Activated T-helper 9 cell treated with anti-CD3 and anti-CD28 coated beads, Interleukin-2, amount 50 U/mL, for 16 hours (primary cell): ENCODE data around the gene ADAM8.
"Not testable (repeated sequence)": the region's sequence is repeated elsewhere in the genome, so short reads cannot be mapped to it uniquely, and the experiment has no call there.

Experiments used
- DNase-seq: peaks from one replicate; pipeline ENCODE4 v3.0.0-alpha.2; 2020; ENCODE audit warnings: low read depth

ADAM8 gene

DNA sequence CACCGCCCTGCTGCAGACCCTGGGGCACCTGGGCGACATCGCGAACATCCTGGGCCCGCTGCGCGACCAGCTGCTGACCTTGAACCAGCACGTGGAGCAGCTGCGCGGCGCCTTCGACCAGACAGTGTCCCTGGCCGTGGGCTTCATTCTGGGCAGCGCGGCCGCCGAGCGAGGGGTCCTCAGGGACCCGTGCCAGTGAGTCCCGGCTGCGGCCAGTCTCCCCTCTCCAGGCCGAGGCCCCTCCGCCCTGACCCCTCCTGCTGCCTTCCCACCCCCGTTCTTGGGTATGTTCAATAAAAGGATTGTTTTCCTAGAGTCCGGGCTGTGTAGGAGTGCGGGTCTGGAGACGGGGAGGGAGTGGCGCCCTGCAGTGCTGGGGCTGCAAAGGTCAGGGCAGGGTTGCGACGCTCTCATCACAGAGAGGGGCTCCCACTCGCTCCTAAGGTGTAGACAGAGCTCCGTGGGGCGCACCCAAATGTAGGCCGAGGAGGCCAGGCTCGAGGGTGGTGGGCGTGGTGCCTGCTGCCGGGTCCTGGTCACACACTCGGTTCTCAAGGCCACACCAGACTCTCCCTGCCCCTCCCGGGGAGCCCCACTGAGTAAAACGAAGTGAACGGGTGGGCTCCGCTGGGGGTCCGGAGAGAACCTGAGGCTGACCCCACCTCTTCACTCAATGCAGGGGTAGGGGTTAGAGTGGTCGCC, 45.3 kb downstream of the ADAM8 start:
- DNase-seq: no peak

DNA sequence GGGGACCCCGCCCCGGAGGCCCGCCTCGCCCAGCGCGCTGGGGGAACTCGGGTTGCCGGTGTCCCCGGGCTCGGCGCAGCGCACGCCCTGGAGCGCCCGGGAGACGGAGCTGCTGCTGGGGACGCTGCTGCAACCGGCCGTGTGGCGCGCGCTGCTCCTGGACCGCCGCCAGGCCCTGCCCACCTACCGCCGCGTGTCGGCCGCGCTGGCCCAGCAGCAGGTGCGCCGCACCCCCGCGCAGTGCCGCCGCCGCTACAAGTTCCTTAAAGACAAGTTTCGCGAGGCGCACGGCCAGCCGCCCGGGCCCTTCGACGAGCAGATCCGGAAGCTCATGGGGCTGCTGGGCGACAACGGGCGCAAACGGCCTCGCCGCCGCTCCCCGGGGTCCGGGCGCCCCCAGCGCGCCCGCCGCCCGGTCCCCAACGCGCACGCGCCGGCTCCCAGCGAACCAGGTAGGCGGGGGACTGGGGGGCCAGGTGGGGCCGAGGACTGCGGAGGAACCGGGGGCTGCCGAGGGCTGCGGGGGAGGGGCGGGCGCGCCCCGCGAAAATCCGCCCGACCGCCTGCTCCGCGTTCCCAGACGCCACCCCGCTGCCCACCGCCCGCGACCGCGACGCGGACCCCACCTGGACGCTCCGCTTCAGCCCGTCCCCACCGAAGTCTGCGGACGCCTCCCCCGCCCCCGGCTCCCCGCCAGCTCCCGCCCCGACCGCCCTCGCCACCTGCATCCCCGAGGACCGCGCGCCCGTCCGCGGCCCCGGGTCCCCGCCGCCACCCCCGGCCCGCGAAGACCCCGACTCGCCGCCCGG, 46.1 kb downstream of the ADAM8 start:
- DNase-seq: no peak

DNA sequence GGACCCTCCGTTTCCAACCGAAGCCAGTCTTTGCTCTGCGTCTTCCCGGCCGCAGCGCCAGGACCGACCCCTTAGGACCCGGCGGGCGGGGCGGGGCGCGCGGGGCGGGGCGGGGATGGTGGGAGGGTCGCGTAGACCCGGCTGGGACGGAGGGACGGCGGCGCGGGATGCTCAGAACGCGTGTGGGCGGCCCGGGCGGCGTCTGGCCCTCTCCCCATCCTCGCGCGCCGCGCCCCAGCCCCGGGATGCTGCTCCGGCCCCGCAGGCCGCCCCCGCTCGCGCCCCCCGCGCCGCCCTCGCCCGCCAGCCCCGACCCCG, 46.7 kb downstream of the ADAM8 start, which contains the start of gene UTF1:
Gene UTF1, plus strand, starts transcription at position 174 of the 318 bp plus-strand sequence. Its CDS starts 72 bp downstream, at position 246.
- no peak for DNase-seq

DNA sequence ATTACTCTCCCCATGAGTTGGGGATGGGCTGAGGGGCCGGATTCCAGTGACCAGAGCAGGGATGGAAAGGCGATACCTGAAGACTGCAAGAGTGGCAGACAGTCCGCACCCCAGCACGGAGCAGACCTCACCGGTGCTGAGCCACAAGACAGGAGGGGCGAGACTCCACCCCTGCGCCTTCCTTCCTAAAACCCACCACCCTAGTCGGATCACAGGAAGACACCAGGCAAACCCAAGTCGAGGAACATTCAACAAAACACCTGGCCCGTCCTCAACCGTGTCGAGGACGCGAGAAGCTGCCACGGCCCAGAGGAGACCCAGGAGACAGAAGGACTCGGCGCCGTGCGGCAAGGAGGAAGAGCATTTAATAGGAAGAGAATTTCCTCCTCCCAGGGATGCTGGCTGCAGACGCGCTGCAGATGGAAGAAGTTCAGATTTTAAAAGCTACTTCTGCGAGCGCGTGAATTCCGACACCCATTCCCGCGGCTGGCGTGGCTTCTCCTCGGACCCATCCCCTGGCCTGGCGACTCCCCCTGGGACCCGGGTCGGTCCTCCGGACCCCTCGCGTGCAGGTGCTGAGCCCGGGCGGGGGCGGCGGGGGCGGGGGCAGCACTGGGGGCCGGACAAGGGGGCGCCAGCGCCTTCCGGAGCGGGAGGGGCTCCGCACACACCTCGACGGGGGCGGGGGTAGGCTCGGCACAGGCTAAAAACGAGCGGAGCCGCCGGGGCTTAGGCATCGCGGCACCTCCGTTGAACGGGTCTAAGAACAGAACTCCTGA, 47.2 kb downstream of the ADAM8 start:
- no peak for DNase-seq

DNA sequence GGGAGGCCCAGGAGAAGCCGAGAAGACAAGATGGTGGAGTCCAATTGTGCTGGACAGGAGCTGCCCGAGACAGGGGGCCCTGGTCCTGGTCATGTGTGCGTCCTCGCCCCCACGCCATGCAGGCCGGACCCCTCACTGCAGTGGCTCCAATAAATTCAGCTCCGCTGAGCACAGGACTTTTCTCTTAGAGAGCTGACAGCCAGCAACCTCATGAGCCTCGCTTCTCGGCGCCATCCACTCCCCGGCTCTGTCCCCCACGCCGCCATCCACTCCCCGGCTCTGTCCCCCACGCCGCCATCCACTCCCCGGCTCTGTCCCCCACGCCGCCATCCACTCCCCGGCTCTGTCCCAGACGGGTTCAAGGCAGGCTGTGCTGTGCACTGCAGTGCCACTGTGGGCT, 49.4 kb downstream of the ADAM8 start:
- no peak for DNase-seq

DNA sequence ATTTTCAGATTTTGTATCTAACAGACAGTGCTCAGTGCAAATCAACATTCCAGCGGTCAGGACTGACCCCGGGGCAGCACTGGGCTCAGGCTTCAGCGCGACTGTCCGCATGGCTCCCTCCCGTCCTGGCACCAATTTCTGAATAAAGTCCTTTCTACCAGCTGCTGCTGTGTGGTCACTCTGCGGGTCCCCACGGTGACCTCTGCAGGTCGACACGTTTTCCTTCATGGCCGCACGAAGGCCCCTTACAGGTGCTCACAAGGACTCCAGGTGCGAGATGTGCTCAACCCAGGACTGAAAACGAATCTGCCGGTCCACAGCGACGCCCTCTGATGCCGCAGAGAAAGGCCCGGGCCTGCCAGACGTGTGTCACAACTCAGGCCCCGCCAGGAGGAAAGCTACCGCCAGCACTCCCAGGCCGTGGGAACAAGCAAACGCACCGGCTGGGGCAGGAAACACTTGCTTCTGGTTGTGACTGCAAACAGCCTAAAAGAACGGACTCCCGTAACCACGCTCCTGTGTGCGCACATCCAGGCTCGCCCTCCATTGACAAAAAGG, 50.3 kb downstream of the ADAM8 start:
- no peak for DNase-seq

DNA sequence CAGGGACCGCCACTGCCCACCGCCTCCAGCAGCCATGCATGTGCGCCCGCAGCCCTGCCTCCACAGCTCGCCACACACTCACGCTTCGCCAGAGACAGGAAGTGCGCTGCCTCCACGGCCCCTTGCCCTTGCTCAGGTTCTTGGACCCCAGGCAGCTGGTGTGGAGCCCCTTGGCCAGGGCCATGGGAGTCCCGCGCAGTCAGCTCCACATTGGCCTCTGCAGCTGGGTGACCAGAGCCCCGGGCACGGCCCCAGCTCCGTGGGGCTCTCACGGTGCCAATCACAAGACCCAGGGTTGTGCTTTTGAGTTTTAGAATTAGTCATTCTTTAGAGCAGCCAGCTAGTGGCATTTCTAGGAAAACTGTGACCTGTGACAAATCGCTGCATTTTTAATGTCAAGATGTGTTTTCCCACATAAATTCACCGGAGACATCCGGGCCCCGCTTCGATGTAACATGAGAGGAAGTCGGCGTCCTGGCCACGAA, 50.9 kb downstream of the ADAM8 start:
- no peak for DNase-seq

DNA sequence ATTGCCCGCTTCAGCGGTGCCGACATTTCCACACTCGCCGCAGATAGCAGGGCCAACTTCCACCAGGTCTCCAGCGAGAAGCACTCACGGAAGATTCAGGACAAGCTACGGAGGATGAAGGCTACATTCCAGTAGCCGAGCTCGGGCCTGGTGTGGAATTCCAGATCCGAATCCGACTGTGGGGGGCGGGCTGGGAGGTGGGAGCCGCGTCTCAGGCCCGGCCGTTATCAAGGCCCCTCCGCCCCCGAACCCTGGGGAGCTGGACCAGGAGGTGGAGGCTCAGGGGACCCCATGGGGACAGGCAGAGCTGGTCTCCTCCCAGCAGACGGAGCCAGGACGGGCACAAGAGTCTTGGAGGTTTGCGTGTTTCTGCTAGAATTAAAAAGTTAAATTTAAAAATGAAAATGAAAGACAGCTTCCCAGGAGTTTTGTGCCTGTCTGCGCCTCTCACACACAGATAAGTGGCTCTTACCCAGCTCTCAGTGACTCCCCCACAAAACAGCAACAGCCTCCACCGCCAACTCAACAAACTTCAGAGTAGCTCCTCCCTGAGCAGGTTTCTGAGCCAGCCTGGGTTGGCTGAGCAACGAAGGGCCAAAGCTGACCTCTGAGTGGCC, 51.8 kb downstream of the ADAM8 start:
- DNase-seq: no peak

DNA sequence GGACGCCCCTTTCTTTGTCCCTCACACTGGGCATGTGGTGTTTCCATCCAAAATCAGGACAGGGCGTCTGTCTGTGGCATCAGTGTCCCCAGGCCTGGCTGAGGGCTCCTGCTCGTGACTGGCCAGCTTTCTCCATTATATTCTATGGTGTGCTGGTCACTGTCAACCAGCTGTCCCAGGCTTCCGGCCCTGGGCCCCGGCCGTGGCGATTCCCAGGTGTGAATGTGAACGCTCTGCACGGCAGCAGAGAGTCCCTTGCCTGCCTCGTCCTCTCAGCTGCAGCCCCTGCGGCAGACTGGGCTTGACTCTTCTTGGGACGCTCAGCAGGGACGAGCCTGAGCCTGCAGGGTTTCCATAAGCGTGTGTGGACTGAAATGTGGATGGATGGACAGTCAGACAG, 52.6 kb downstream of the ADAM8 start:
- DNase-seq: no peak

DNA sequence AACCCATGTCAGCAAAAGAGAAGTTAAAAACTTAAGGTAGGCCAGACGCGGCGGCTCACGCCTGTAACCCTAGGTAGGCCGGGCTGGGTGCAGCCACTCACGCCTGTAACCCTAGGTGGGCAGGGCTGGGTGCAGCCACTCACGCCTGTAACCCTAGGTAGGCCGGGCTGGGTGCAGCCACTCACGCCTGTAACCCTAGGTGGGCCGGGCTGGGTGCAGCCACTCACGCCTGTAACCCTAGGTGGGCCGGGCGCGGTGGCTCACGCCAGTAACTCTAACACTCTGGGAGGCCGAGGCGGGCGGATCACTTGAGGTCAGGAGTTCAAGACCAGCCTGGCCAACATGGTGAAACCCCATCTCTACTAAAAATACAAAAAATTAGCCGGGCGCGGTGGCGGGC, 54.9 kb downstream of the ADAM8 start:
- DNase-seq: not testable (repeated sequence)

DNA sequence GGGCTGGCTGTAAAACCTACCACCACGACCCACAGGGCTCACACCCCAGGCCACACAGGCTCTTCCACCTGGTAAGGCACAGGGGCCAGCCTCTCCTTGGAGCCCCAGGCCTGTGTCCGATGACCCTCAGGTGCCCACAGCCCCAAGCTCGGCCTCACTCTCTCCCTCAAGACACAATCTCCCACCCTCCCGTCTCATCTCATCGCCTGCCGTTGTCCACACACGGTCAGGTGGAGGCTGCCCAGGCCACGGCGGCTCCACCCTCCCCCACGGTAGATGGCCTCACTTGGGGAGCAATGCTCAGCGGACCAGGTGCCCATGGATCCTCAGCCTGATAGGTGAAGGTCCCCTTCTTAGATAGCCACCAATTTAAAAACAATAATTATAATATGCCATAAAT, 55.3 kb downstream of the ADAM8 start:
- DNase-seq: no peak

DNA sequence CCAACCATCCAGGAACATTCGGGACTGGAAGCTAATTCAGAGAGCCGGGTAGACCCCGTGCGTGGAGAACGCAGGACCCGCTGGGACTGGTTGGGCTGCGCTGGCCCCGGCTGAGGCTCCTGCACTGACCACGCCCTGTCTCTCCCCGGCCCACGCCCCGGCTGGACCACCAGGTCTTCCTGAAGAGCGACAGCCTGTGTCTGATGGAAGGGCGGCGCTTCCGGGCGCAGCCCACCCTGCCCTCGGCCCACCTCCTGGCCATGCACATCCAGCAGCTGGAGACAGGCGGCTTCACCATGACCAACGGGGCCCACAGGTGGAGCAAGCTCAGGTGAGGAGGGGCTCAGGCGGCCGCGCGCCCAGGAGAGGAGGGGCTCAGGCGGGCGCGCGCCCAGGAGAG, 56.9 kb downstream of the ADAM8 start:
- no peak for DNase-seq

DNA sequence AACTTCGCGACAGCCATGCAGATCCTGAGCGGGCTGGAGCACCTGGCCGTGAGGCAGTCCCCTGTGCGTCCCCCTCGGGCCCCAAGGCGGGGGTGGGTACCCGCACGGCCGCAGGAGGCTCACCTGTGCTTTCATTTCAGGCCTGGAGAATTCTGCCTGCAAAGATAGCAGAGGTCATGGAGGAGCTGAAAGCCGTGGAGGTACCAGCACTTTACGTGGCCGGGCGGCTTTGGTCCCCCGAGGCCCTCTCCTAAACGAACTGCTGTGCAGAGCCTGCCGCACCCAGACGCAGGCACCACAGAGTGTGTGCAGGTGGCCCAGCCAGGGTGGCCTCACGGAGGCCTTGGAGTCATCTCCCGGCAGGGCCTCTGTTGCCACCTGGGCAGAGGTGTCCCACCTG, 57.8 kb downstream of the ADAM8 start:
- no peak for DNase-seq

DNA sequence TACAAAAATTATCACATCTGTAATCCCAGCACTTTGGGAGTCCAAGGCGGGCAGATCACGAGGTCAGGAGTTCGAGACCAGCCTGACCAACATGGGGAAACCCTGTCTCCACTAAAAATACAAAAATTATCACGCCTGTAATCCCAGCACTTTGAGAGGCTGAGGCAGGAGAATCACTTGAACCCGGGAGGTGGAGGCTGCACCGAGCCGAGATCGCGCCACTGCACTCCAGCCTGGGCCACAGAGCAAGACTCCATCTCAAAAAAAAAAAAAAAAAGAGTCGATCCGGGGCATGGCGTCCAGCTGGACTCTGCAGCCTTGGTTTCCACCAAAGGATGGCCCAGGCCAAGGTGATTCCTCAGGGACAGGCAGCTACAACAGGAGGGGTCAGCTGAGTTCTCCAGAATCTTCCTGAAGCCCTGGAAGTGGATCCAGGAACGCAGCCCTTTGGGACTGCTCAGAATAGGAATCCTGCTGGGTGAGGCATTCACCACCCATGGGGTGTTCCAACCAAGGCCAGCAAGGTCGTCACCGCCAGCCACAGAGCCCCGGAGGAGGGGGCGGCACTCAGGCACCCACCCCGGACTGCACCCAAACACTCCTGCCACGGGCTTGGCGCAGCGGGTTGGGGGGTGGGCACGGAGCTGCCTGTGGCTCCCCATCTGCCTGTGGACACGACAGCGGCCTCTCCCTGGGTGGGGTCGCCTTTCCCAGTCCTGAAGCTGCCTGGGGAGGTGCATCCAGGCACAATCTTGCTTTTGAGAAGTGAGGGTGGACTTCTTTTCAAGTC, 58.7 kb downstream of the ADAM8 start:
- DNase-seq: no peak

DNA sequence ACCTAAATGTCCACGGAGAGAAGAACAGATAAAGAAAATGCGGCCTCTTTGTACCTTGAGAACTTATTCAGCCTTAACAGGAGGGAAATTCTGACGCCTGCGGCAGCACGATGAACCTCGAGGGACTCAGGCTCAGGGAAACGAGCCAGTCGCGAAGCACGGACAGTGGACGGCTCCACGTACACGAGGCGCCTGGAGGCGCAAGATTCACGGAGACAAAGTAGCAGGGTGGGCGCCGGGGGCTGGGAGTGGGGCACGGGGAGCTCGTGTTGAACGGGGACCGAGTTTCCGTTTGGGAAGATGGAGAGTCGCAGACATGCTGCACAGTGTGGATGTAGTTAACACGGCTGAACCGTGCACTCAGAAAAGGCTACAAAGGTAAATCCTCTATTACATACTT, 59.9 kb downstream of the ADAM8 start:
- DNase-seq: no peak

DNA sequence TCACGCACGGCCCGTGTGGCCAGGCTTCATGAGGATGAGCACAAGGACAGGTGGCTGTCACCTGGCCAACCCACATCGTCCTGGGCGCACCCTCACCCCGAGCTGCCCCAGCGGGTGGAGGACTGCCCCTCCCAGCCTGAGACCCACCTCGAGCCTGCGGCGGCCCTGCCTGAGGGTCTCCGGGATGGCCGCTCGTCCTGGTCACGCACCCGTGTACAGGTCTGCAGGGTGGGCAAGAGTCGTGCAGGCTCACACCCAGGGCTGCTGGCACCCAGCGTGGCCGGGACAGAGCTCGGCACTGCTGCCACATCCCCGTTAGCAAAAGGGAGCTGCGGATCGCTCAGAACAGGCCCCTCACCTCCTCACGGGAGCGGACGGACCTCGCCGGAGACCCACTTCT, 61.1 kb downstream of the ADAM8 start:
- DNase-seq: no peak

DNA sequence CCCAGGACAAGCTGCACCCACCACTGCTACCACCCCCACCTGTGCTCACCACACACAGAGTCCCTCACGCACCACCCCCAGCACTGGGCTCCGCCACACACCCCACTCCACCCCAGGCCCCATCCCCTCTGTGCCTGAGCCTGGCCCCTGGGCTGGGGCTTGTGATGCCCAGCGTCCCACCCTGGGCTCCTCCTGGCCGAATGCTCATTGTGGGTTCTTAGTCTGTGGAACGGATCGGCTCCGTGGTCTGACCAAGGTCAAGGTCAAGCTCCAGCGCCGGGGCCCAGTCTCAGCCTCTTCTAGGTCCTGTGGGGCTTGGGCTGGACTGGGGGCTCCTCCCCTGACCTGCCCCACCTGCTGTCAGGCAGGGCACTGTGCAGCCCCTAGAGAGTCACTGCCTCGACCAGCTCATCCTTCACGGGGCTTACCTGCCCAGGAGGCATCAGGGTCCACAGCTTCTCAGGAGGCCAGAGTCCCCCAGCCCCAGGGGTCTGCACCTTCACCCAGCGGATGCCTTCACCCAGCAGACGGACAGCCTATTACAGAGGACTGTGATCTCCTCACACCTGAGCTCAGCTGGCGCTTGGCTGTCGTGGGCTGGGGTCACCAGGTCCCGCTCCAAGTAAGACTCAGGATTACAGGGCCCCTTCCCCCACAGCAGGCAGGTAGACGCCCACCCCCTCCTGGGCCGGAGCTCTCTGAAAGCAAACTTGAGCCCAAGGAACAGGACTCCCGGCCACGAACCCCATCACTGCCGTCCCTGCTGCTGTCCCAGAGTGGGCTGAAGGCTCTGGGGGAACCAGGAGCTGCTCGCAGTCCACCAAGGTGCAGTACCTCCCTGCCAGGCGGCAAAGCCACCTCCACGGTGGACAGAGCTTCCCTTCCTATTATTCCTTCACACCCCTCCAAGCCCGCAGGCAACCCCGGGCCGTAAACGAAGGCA, 61.9 kb downstream of the ADAM8 start:
- no peak for DNase-seq

DNA sequence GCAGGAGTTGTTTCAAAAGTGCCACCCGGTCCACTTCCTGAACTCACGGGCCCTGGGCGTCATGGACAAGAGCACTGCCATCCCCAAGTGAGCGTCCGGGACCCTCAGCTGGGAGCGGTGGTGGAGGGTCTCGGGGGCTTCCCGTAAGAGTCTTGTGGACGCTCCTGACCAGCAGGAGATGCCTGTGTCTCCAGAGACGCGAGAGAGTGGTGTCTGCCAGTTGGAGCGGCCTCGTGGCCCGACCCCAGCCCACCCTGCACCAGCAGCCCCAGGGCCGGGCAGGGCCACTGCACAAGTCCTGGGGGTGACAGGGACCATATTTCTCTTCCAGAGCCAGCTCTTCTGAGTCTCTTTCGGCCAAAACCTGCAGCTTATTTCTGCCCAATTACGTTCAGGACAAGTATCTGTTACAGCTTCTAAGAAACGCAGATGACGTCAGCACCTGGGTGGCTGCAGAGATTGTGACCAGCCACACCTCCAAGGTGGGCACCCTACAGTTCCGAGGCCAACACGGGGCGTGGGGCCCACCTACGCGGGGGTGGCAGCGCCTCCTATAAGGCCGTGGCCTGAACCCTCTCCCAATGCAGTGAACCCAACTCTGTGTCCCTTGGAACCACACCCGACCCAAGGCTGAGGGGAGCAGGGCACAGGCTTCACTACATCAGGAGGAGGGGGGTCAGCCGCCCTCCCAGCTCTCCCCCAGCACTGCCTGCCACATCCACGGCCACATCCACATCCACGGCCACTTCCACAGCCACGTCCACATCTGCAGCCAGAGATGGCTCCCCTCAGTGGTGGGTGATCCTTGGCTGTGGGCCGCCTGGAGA, 62.8 kb downstream of the ADAM8 start:
- DNase-seq: no peak

DNA sequence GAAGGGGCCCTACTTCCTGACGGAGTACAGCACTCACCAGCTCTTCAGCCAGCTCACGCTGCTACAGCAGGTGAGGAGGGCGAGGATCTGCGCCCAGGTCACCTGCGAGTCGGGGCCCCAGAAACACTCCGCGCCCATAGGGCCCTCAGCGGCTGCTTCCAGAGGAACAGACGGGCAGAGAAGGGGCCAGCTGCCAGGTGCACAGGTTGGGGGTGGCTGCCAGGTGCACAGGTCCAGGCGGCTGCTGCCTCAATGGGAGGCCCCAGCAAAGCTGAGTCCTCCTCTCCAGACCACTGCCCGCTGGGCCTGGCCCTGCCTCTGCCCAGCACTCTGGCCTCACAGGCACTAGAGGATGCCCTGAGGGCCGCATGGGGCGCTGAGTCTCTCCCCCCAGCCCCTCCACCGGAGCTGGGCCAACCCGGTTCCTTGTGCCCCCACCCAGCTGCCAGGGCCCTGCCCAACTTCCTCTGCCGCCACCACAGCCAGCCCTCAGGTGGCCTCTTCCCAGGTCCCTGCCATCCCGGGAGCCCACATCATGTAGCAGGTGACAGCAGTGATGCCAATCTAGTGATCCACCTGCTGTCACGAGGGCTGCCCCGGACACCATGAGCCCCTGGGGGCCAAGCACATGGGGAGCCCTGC, 63.7 kb downstream of the ADAM8 start:
- no peak for DNase-seq
